Gastroesophageal sphincter (tissue), 3 donors: Measurements from ENCODE around the gene ABHD4.

Source experiments
- CTCF ChIP-seq, 4 experiments: fragments of 200-600 bp in 2 of 4; fragments of 450-650 bp in 2 of 4; sonication (generic) in 1 of 4; IDR thresholded peaks; one replicate each; pipeline ENCODE4 v1.5.1; 2017 to 2019; ENCODE audit warnings: antibody characterized with exemption in 4 of 4, mild to moderate bottlenecking in 2 of 4, moderate library complexity in 2 of 4
- POLR2AphosphoS5 ChIP-seq: sonication (generic); formaldehyde crosslinking; IDR thresholded peaks from one replicate; pipeline ENCODE4 v1.6.1; 2017; ENCODE audit warnings: antibody characterized with exemption

GRCh38 chr14:22634233-22634900 lies 36.3 kb downstream of the ABHD4 start:
- TF ChIP-seq CTCF (IDR thresholded peaks at IDR 0.05), result no peak
- TF ChIP-seq POLR2AphosphoS5, result no peak
